NCI-H345 (cell line): ENCODE data around the gene GDF10.

Source experiments
- DNase-seq: peaks from one replicate; lab custom pipeline; 2025; lab: John Stamatoyannopoulos, UW

The GDF10 gene

GRCh38 chr10:47356708-47357107 lies 56.7 kb downstream of the GDF10 start:
- DNase-seq: no peak

- DNase-seq: no peak
These were observed 57.2 kb downstream of the GDF10 start for GRCh38 chr10:47357131-47357582.

GRCh38 chr10:47357911-47358310 lies 57.9 kb downstream of the GDF10 start:
- no peak for DNase-seq

GRCh38 chr10:47358457-47358856 lies 58.5 kb downstream of the GDF10 start:
- no peak for DNase-seq

GRCh38 chr10:47359101-47359500 lies 59.1 kb downstream of the GDF10 start:
- DNase-seq: no peak

GRCh38 chr10:47359626-47360418 lies 59.8 kb downstream of the GDF10 start:
- no peak for DNase-seq

GRCh38 chr10:47360419-47361040 lies 60.5 kb downstream of the GDF10 start:
- no peak for DNase-seq

- DNase-seq: peak; percentile 21
These were observed 61.3 kb downstream of the GDF10 start for GRCh38 chr10:47361293-47361692.

GRCh38 chr10:47362199-47362598 lies 62.2 kb downstream of the GDF10 start:
- no peak for DNase-seq
